GM18868 (cell line): Measurements from ENCODE around the gene SLC35F1.

ENCODE experiments used
- ATAC-seq: cut with Tn5 transposase; IDR thresholded peaks from one replicate; pipeline ENCODE4 v1.9.1; 2021; ENCODE audit warnings: mild to moderate bottlenecking, moderate library complexity; ENCODE audit not compliant: unreplicated experiment

Gene SLC35F1

GRCh38 chr6:118103381-118104146, 196.5 kb downstream of the SLC35F1 start:
- ATAC-seq, result no peak

GRCh38 chr6:118122161-118122725, 215.2 kb downstream of the SLC35F1 start:
- no peak for ATAC-seq

GRCh38 chr6:118122801-118123200, 215.7 kb downstream of the SLC35F1 start:
- ATAC-seq, result no peak

- no peak for ATAC-seq
Observed at GRCh38 chr6:118123503-118124037, 216.5 kb downstream of the SLC35F1 start.

- ATAC-seq, result no peak
Observed at GRCh38 chr6:118124851-118125250, 217.8 kb downstream of the SLC35F1 start.

GRCh38 chr6:118128755-118129154, 221.7 kb downstream of the SLC35F1 start:
- no peak for ATAC-seq

- ATAC-seq, result no peak
Observed at GRCh38 chr6:118134206-118134605, 227.1 kb downstream of the SLC35F1 start.

- ATAC-seq, result no peak
Observed at GRCh38 chr6:118134736-118135135, 227.7 kb downstream of the SLC35F1 start.

GRCh38 chr6:118135371-118135770, 228.3 kb downstream of the SLC35F1 start:
- no peak for ATAC-seq

GRCh38 chr6:118141211-118141610, 234.1 kb downstream of the SLC35F1 start:
- no peak for ATAC-seq

- no peak for ATAC-seq
Observed at GRCh38 chr6:118146584-118146983, 239.5 kb downstream of the SLC35F1 start.

GRCh38 chr6:118147511-118147910, 240.4 kb downstream of the SLC35F1 start:
- ATAC-seq, result no peak

GRCh38 chr6:118148561-118148960, 241.5 kb downstream of the SLC35F1 start:
- no peak for ATAC-seq

GRCh38 chr6:118152524-118152923, 245.5 kb downstream of the SLC35F1 start:
- no peak for ATAC-seq

- no peak for ATAC-seq
Observed at GRCh38 chr6:118161343-118161742, 254.3 kb downstream of the SLC35F1 start.

GRCh38 chr6:118163542-118163941, 256.5 kb downstream of the SLC35F1 start:
- no peak for ATAC-seq

GRCh38 chr6:118165500-118165899, 258.4 kb downstream of the SLC35F1 start:
- ATAC-seq, result no peak

- no peak for ATAC-seq
Observed at GRCh38 chr6:118168421-118168820, 261.4 kb downstream of the SLC35F1 start.

- no peak for ATAC-seq
Observed at GRCh38 chr6:118171852-118172251, 264.8 kb downstream of the SLC35F1 start.

- ATAC-seq, result no peak
Observed at GRCh38 chr6:118174071-118174470, 267.0 kb downstream of the SLC35F1 start.

- ATAC-seq, result no peak
Observed at GRCh38 chr6:118177720-118178119, 270.7 kb downstream of the SLC35F1 start.

- ATAC-seq, result no peak
Observed at GRCh38 chr6:118179048-118179447, 272.0 kb downstream of the SLC35F1 start.
